Tibial nerve (tissue), 4 donors: ENCODE results near the gene PEX1.

Source experiments
- EP300 ChIP-seq, 2 donors: sonication (generic); formaldehyde crosslinking; IDR thresholded peaks; one replicate each; pipeline ENCODE4 v1.6.1; 2017; ENCODE audit warnings: antibody characterized with exemption in 2 of 2, mild to moderate bottlenecking in 1 of 2
- POLR2A ChIP-seq, 2 donors: fragments of 450-650 bp; IDR thresholded peaks; one replicate each; pipeline ENCODE4 v1.6.1; 2017; ENCODE audit warnings: antibody characterized with exemption in 2 of 2, mild to moderate bottlenecking in 2 of 2, moderate library complexity in 2 of 2
- TF ChIP-seq, protein P1 (sequence below), 5 experiments: fragments of 200-600 bp in 3 of 5; fragments of 450-650 bp in 2 of 5; sonication (generic) in 3 of 5; IDR thresholded peaks; one replicate each; pipeline ENCODE4 v1.5.1; 2016 to 2019; ENCODE audit warnings: antibody characterized with exemption in 5 of 5, mild to moderate bottlenecking in 3 of 5, moderate library complexity in 2 of 5

- TF ChIP-seq, protein P1, sequence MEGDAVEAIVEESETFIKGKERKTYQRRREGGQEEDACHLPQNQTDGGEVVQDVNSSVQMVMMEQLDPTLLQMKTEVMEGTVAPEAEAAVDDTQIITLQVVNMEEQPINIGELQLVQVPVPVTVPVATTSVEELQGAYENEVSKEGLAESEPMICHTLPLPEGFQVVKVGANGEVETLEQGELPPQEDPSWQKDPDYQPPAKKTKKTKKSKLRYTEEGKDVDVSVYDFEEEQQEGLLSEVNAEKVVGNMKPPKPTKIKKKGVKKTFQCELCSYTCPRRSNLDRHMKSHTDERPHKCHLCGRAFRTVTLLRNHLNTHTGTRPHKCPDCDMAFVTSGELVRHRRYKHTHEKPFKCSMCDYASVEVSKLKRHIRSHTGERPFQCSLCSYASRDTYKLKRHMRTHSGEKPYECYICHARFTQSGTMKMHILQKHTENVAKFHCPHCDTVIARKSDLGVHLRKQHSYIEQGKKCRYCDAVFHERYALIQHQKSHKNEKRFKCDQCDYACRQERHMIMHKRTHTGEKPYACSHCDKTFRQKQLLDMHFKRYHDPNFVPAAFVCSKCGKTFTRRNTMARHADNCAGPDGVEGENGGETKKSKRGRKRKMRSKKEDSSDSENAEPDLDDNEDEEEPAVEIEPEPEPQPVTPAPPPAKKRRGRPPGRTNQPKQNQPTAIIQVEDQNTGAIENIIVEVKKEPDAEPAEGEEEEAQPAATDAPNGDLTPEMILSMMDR (IDR thresholded peaks at IDR 0.05) = no peak
- TF ChIP-seq POLR2A (IDR thresholded peaks at IDR 0.05) = no peak
- TF ChIP-seq EP300 (IDR thresholded peaks at IDR 0.05) = no peak
Observed at GRCh38 chr7:92466682-92467081, 61.6 kb downstream of the PEX1 start.
